Erythroblast (primary cell): ENCODE results near the gene MAT2B.

Experiments
- DNase-seq, 2 experiments: peaks; one replicate each; lab custom pipeline; 2025; lab: John Stamatoyannopoulos, UW
- GATA1 ChIP-seq: IDR thresholded peaks from 2 replicates; pipeline ENCODE4 v1.6.1; 2011; ENCODE audit warnings: low read depth, mild to moderate bottlenecking, control low read depth, low read length, moderate library complexity
- POLR2A ChIP-seq: IDR thresholded peaks from 2 replicates; pipeline ENCODE4 v1.6.1; 2011; ENCODE audit warnings: mild to moderate bottlenecking, low read length

The MAT2B gene

GRCh38 chr5:163505368-163506094 is at the start of gene MAT2B:
Gene MAT2B (plus strand): TSS chr5:163505619. CDS start chr5:163505687, 68 bp downstream.
- peak; percentile 96 to 97 for DNase-seq
- TF ChIP-seq GATA1 (no peak), POLR2A (peak; percentile 94)

GRCh38 chr5:163456029-163456589 is 49.3 kb upstream of the MAT2B start:
- TF ChIP-seq GATA1 (no peak), POLR2A (no peak)
- no peak for DNase-seq

- TF ChIP-seq POLR2A: no peak
- TF ChIP-seq GATA1: no peak
- DNase-seq: no peak
These were observed 48.6 kb upstream of the MAT2B start for GRCh38 chr5:163456840-163457239.

GRCh38 chr5:163458778-163459385 is 46.5 kb upstream of the MAT2B start:
- DNase-seq: peak; percentile 45 to 66
- no peak for TF ChIP-seq POLR2A
- no peak for TF ChIP-seq GATA1

- DNase-seq: no peak
- TF ChIP-seq GATA1: no peak
- no peak for TF ChIP-seq POLR2A
These were observed 46.0 kb upstream of the MAT2B start for GRCh38 chr5:163459462-163459818.

- TF ChIP-seq POLR2A (peak; percentile 91), GATA1 (no peak)
- peak; percentile 98 to 99 for DNase-seq
These were observed 45.4 kb upstream of the MAT2B start, which contains the start of gene NUDCD2 for GRCh38 chr5:163459819-163460561. Gene NUDCD2 (minus strand): TSS chr5:163460102. CDS start chr5:163460050, 52 bp downstream.

GRCh38 chr5:163460562-163461171 is 44.8 kb upstream of the MAT2B start, which contains the start of gene HMMR:
Gene HMMR (plus strand): TSS chr5:163460632. CDS start chr5:163460693, 61 bp downstream.
- DNase-seq: peak; percentile 83 to 89
- TF ChIP-seq POLR2A (peak; percentile 68), GATA1 (no peak)

GRCh38 chr5:163463063-163463435 is 42.4 kb upstream of the MAT2B start:
- no peak for DNase-seq
- TF ChIP-seq POLR2A (no peak), GATA1 (no peak)

GRCh38 chr5:163467682-163468081 is 37.7 kb upstream of the MAT2B start:
- DNase-seq: no peak
- no peak for TF ChIP-seq POLR2A
- TF ChIP-seq GATA1: no peak

- TF ChIP-seq GATA1: no peak
- TF ChIP-seq POLR2A: no peak
These were observed 31.7 kb upstream of the MAT2B start for GRCh38 chr5:163473635-163474243.

GRCh38 chr5:163475411-163475810 is 30.0 kb upstream of the MAT2B start:
- DNase-seq: no peak
- TF ChIP-seq GATA1 (no peak), POLR2A (no peak)

More at GRCh38 chr5:163473635-163474243, 31.7 kb upstream of the MAT2B start:
- peak; percentile 17 to 26 for DNase-seq

GRCh38 chr5:163478126-163478981 is 27.1 kb upstream of the MAT2B start:
- no peak for DNase-seq
- TF ChIP-seq POLR2A (no peak), GATA1 (no peak)

- DNase-seq: no peak
These were observed 26.5 kb upstream of the MAT2B start for GRCh38 chr5:163478982-163479271.

More at GRCh38 chr5:163478982-163479271, 26.5 kb upstream of the MAT2B start:
- no peak for TF ChIP-seq POLR2A
- no peak for TF ChIP-seq GATA1
